HG03520 (cell line): ENCODE data around the gene SYP.

Source experiments
- ATAC-seq: cut with Tn5 transposase; IDR thresholded peaks from one replicate; pipeline ENCODE4 v1.9.1; 2021; ENCODE audit warnings: mild to moderate bottlenecking, moderate library complexity; ENCODE audit not compliant: unreplicated experiment

Gene SYP

DNA sequence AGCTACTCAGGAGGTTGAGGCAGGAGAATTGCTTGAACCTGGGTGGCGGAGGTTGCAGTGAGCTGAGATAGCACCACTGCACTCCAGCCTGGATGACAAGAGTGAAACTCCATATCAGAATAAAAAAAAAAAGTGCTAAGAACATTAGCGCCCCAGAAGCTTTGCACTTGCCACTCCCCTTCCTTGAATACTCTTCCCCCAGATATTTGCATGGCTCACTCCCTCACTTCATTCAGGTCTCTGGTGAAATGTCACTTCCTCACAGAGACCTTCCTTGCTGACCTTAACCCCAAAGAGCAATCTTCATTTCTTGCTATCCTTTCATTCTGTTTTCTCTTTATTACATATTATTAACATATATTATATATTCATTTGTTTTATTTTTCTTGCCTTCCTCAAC is 21.9 kb upstream of the SYP start:
- no peak for ATAC-seq

DNA sequence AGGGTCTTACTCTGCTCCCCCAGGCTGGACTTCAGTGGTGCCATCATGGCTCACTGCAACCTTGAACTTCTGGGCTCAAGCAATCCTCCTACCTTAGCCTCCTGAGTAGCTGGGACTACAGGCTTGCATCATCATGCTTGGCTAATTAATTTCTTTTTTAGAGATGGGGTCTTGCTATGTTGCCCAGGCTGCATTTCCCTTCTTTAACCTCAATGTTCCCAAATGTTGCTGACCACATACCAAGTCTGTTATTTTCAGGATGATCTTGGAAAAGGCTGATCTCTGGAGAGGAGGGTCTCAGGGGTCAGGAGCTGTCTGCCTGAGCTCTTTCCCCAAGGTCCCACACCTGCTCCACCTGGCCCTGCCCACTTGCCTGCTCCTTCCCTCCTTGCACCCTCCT is 20.1 kb upstream of the SYP start:
- ATAC-seq, result no peak

DNA sequence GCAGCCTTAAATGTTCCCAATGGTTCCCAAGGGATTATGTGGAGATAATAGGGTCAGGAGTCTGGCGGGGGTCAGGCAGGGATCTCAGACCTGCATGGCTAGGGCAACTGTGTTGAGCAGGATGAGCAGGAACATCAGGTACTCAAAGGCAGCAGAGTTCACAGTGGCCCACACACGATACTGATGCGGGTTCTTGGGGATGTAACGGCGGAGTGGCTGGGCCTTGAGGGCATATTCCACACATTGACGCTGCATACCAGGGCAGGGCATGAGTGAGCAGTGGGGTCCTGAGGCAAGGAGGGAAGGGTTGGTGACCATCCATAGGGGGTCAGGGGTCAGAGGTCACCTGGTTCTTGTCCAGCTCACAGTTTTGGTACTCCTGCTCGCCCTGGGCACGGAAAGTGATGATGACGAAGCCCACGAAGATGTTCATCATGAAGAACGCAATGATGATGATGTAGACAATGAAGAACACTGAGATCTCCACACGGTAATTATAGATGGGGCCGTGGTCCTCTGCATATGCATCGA is 15.1 kb upstream of the SYP start:
- ATAC-seq, result no peak

- ATAC-seq, result no peak
These were observed 14.4 kb upstream of the SYP start for GRCh38 chrX:49214416-49214815.

DNA sequence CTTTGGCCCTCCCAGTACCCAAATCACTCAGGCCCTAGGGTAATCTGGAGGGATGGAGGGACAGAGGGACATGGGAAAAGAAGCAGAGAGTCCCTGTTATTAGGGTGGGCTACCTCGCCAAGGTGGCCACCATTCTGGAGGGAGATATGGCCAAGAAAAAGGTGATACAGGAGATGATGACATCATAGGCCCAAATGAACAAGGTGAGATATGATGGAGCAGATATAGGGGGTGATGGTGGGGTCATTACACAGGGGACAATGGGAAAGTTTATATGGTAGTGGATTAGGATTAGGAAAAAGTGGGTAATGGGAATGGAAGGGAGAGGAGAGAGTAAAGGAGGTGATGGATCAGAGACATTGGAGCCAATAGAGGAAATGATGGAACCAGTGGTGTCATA is 12.9 kb upstream of the SYP start:
- no peak for ATAC-seq

GRCh38 chrX:49212209-49212608 is 12.2 kb upstream of the SYP start:
- no peak for ATAC-seq

- ATAC-seq, result no peak
These were observed 11.1 kb upstream of the SYP start for GRCh38 chrX:49211074-49211473.

DNA sequence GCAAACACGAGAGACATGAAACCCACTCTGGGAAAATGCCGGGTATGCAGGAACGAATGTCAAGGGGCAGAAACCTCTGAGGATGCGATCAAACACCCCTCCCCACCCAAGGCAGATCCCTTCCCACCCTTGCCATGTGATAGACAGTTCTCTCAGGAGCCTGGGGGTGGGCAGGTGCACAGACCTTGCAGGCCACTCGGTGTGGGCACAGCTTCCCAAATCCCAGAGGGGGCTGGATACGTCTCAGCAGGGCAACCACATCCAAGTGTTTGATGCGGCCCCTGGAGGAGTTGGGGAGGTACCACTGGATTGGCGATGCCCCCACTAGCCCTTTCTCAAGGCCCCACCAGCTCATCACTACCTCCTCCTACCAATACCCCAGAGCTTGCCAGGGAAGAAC is 10.4 kb upstream of the SYP start:
- no peak for ATAC-seq

DNA sequence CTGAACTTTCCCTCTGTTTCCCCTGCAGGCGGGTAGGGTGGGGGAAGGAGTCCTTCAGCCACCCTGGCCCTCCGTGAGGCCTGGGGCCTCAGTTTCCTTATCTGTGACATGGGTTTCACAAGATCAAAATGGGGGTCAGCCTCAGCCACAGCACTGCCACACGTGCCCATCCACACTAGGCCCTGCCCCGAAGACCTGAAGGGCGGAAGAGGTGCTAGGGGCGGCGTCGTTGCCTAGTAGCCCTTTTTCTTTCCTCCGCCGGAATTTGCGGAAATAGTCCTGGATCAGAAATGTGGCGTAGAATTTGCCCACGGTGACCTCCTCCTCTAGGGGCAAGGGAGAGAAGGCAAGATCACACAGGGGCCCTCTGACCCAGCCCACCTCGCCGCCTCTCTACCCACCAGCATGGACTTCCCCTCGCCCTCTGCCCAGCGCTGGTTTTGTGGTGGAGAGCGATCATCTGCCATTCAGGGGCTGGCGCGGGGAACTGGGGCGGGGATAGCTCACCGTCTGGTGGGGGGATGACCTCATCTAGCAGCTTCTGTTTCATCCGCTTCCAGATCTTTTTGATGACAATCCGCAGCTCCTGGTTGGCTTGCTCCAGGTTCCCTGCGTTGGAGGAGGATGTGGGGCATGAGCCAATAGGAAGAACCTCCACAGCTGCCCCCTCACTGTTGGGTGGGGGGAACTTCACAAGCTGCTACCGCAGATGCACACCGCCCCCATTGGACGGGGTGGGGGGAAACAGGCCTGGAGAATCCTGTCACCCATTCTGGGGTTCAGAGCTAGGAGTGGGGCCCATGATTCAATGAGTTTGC is 9.7 kb upstream of the SYP start:
- ATAC-seq, result no peak

GRCh38 chrX:49208399-49208798 is 8.4 kb upstream of the SYP start:
- ATAC-seq, result no peak

DNA sequence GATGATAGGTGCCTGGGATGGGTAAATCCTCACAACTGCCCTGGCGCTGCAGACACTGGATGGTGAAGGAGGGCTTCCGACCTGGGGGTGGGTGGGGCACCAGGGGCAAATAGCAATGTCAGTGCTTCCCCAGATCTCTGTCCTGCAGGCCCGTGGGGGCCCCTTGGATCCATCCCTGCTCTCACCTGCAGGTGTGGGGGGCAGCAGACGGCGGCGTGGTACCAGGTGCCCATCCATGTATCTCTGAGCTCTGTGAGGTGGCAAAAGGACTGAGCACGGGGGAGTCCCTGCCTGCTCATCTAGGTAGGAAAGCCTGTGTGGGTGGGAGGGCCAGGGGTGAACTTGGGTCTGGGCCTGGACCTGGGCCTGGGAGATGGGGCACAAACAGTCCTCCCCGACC is 6.5 kb upstream of the SYP start:
- no peak for ATAC-seq

DNA sequence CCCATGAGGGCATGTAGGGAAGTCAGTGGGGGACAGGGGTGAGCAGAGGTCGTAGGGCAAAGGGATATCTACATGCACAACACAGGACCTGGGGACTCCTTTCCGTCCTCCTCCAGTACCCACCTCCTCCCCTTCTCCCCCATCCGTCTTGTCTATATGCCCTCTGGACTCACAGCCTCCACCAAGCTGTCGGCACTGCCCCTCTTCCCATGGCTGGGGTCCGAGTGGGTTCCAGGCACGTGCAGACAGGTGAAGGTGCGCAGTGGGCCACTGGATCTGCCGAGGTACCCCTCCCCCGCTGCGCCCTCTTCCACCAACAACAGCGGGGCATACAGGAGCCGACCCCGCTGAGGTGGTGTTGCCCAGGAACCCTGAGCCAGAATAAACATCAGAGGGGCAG is 5.5 kb upstream of the SYP start:
- no peak for ATAC-seq

DNA sequence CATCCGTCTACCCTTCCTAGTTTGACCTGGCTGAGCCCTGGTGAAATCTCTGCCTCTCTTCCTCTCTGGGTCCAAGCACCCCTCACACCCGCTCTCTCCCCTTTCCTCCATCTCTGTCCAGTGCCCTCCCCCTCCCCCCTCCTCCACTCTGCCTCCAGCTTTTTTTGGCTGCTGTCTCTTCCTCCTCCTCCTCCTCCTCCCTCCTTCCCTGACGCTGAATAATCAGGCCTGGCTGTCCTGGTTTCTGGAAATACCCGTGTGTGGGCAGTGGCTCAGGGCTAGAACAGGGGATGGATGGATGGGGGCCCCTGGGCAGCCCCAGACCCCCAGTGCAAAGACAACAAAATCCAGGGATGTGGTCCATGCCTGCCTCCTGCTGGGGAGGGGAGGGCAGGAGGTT is 4.7 kb upstream of the SYP start:
- ATAC-seq, result no peak

DNA sequence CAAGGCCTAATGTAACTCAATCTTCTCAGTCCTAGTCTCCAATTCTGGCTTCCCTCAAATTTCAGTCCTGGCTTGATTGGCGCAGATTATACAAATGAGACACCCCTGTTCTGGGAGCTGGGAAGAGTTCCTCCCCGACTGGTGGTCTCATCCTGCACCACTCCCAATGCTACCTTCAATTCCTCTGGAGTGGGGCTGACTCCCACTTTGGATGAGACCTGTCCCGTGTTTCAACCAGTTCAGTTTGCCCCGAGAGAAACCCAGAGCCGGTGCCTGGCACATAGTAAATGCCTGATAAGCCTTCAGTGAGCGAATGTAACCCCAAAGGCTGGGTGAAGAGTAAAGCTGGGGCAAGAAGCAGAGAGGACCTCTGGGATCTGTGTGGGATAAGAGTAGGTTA is 4.0 kb upstream of the SYP start:
- ATAC-seq, result no peak

DNA sequence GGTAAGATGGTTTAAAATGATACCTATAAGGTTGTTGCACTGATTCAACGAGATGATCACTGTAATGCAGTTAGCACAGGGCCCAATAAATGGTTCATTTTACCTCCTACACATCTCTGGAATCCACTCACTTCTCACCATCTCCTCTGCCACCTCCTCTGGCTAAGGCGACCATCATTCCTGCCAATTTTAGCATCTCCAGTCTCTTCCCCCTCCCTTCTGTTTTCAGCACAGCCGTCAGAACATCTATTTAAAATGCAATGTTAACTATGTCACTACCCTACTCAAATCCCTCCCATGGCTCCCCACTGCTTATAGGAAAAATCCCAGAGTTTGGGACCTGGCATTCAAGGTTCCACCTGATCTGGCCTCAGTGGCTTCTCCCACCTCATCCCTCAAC is 3.5 kb upstream of the SYP start:
- ATAC-seq, result no peak

GRCh38 chrX:49202022-49202421 is 2.0 kb upstream of the SYP start:
- ATAC-seq, result no peak

DNA sequence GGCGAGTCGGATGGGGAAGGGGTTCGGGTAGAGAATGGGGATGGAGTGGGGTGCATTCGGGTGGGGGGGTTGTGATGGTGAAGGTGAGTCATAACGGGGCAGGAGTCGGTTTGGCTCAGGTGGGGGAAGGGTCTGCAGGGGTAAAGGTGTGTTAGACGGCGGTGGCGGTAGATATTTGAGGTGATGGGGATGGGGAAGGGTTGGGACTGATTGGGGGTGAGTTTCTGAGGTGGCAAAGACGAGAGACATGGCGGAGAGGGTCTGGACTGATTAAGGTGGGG is 738 bp downstream of the SYP start:
- no peak for ATAC-seq

DNA sequence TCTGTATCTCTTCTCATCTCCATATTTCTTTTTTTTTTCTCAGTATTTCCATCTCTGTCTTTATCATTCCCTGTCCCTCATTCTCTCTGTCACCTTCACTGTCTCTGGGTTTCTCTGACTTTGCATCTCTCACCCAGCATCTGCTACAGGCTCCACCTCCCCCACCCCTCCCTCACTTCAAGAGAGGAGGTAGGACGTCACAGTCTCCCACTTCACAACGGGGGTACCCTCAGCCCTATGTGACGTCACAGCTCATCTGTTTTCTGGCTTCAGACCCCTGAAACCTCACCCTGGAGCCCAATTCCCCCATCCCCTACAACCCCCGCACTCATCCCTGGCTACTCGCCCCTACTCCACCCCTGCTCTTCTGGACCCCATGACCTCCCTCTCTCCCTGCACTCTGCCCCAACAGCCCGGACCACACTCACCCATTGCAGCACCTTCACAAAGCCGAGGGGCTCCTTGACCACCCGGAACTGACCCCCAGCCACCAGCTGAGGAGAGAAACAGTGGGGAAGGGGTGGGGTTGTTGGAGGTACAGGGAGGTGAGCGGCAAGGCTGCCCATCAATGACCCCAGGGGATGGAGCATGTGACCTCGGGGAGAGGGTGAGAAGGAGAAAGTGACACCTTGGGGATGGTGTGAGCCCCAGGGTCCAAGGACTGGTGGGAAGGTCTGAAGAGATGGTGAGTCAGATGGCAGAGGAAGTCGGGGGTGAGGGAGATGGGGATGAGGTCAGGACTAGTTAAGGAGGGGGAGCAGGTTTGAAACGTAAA is 1.3 kb downstream of the SYP start:
- no peak for ATAC-seq

DNA sequence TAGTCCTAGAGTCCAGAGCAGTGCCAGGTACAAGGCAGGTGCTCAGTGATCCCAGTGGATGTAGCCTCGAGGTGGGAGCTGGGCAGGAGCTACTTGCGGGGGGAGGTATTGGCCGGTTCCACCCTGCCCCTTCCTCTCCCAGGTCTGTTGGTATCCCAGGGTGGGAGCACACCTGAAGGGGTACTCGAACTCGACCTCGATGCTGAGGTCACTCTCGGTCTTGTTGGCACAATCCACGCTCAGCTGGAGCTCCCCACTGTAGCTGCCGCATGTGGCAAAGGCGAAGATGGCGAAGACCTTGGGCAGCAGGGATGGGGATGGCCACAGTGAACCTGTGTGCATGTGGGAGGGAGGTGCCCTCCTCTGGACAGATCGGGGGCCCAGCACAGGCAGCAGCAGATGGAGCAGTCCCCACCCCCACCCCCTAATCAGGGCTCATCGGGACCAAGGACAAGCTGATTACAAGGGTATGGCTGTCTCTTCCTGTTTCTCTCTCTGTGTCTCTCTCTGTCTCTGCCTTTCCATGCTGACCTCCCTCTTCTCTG is 2.4 kb downstream of the SYP start:
- no peak for ATAC-seq

DNA sequence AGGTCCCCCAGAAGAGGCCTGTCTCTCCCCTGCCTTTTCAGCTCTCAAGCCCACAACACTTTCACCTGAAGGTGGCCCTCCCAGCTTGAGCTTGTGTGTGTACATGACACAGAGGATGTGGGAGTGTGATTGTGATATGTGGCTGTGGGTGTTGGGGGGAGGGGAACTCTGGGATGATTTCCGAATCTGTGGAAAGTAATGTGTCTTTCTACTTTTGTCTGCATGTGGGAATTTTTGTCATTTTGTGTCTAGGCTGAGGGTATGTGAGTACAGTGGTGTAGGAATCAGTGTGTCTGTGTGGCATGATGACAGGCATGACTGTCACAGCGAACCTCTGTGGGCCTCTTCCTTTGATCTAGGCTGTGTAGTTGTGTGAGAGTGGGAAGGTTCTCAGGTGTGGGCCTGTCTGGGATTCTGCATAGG is 6.4 kb downstream of the SYP start:
- ATAC-seq, result no peak

DNA sequence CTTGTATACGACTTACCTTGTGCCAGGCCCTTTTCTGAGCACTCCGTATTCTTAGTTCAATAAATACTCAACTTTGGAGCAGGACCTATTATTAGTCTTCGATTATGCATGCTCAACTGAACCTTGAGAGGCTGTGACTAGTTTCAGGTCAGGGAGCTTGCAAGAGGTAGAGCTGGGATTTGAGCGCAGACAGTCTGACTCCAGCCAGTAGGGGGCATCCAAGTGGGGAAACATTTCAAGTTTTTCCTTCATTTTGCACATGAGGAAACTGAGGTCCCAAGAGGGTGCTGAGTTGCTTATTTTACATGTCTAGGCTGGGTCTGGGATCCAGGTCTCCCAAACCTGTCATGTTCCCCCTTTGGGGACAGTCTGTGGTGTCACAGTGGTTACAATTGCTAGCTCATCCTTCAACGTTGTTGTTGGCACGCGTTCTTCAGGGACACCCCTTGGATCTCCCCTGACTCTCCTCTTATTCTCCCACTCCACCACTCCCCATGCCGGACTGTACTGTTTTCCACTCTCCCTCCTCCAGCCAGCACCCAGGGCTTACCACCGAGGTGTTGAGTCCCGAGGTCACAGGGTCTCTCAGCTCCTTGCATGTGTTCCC is 7.2 kb downstream of the SYP start:
- ATAC-seq, result no peak

- ATAC-seq, result peak; percentile 8
These were observed 8.4 kb downstream of the SYP start for GRCh38 chrX:49191574-49192011.
